K562 (cell line): ENCODE results near the gene COPS6. TPM values are rescaled to one million over a fixed set of nuclear protein-coding genes. Genes with fewer than 3 reads are reported as not detected.

Source experiments
- BRCA1 ChIP-seq, 2 experiments: fragments of 450-650 bp in 1 of 2; sonication (generic) in 1 of 2; formaldehyde crosslinking in 1 of 2; IDR thresholded peaks; 2 replicates each; pipeline versions ENCODE4 v1.5.0 to v1.6.1; 2017 to 2020; ENCODE audit warnings: mild to moderate bottlenecking in 1 of 2, missing genetic modification reagents in 1 of 2
- BRD4 ChIP-seq: fragments of 200-600 bp; sonication (generic); IDR thresholded peaks from 2 replicates; pipeline ENCODE4 v1.6.1; 2017; ENCODE audit warnings: inconsistent platforms
- BRF1 ChIP-seq: IDR thresholded peaks from 3 replicates; pipeline ENCODE4 v1.6.1; 2011; ENCODE audit warnings: borderline replicate concordance, mild to moderate bottlenecking; ENCODE audit not compliant: insufficient read length; ENCODE audit errors: extremely low read depth
- CREB1 ChIP-seq, 2 experiments: sonication (generic) in 1 of 2; formaldehyde crosslinking in 1 of 2; IDR thresholded peaks; 2 replicates each; pipeline versions ENCODE4 v1.6.1 to v1.8.0; 2012 to 2022; ENCODE audit warnings: inconsistent platforms in 1 of 2, mild to moderate bottlenecking in 1 of 2, missing genetic modification reagents in 1 of 2, moderate library complexity in 1 of 2
- ERF ChIP-seq: fragments of 450-650 bp; formaldehyde crosslinking; IDR thresholded peaks from 2 replicates; pipeline ENCODE4 v1.4.0; 2020; ENCODE audit warnings: mild to moderate bottlenecking, mixed read lengths
- FOXK1 ChIP-seq: sonication (generic); formaldehyde crosslinking; IDR thresholded peaks from 2 replicates; pipeline ENCODE4 v1.8.0; 2022; ENCODE audit warnings: missing genetic modification reagents, mild to moderate bottlenecking, borderline replicate concordance
- HCFC1 ChIP-seq: IDR thresholded peaks from 2 replicates; pipeline ENCODE4 v1.6.1; 2012; ENCODE audit warnings: low read depth, low read length, improper control_type of control experiment
- IRF2 ChIP-seq: sonication (generic); formaldehyde crosslinking; IDR thresholded peaks from 2 replicates; pipeline ENCODE4 v1.8.1; 2022; ENCODE audit warnings: mild to moderate bottlenecking, missing genetic modification reagents
- MBD1 ChIP-seq: fragments of 250-450 bp; sonication (Bioruptor Pico); IDR thresholded peaks from 2 replicates; pipeline ENCODE4 v1.8.0; 2022; ENCODE audit warnings: inconsistent platforms
- NFE2 ChIP-seq: IDR thresholded peaks from 2 replicates; pipeline ENCODE4 v1.6.1; 2014; ENCODE audit warnings: antibody characterized with exemption, low read depth
- PHTF2 ChIP-seq: fragments of 250-450 bp; sonication (Bioruptor Pico); IDR thresholded peaks from 2 replicates; pipeline ENCODE4 v1.5.0; 2021; ENCODE audit warnings: mild to moderate bottlenecking
- RUNX1 ChIP-seq: sonication (generic); IDR thresholded peaks from 2 replicates; pipeline ENCODE4 v1.6.1; 2016; ENCODE audit warnings: antibody characterized with exemption, low read depth
- SOX6 ChIP-seq: fragments of 450-650 bp; IDR thresholded peaks from 2 replicates; pipeline ENCODE4 v1.6.1; 2014; ENCODE audit warnings: mild to moderate bottlenecking
- SP1 ChIP-seq: sonication (generic); formaldehyde crosslinking; IDR thresholded peaks from 2 replicates; pipeline ENCODE4 v1.8.1; 2022; ENCODE audit warnings: mild to moderate bottlenecking, missing genetic modification reagents
- SREBF2 ChIP-seq: sonication (generic); formaldehyde crosslinking; IDR thresholded peaks from 2 replicates; pipeline ENCODE4 v1.4.0; 2020; ENCODE audit warnings: mild to moderate bottlenecking, missing genetic modification reagents
- TFE3 ChIP-seq: fragments of 450-650 bp; formaldehyde crosslinking; IDR thresholded peaks from 2 replicates; pipeline ENCODE4 v1.4.0; 2020; ENCODE audit warnings: mild to moderate bottlenecking, mixed read lengths
- XRCC5 ChIP-seq: fragments of 200-400 bp; formaldehyde crosslinking; IDR thresholded peaks from 2 replicates; pipeline ENCODE4 v1.6.1; 2017; ENCODE audit warnings: low read depth, mild to moderate bottlenecking, low read length
- ZC3H11A ChIP-seq: IDR thresholded peaks from 2 replicates; pipeline ENCODE4 v1.6.1; 2012; ENCODE audit warnings: low read depth, low read length, improper control_type of control experiment
- ZFP1 ChIP-seq: fragments of 450-650 bp; formaldehyde crosslinking; IDR thresholded peaks from 2 replicates; pipeline ENCODE4 v1.4.0; 2020; ENCODE audit warnings: mild to moderate bottlenecking, mixed read lengths
- ZNF175 ChIP-seq: fragments of 200-800 bp; sonication (Bioruptor generic); IDR thresholded peaks from 2 replicates; pipeline ENCODE4 v1.6.1; 2016; ENCODE audit warnings: low read depth, mild to moderate bottlenecking, missing genetic modification characterization, missing compliant biosample characterization
- ZNF23 ChIP-seq: fragments of 250-450 bp; sonication (Bioruptor Pico); IDR thresholded peaks from 2 replicates; pipeline ENCODE4 v1.4.0; 2020; ENCODE audit warnings: mild to moderate bottlenecking
- polyA plus RNA-seq, 8 experiments: library from polyadenylated mRNA; depleted of rRNA in 4 of 8; stranded (reverse) in 5 of 8; unstranded in 3 of 8; fragments of >200 nt; fragmentation: Nextera tagmentation in 2 of 8; fragmentation: Illumina TruSeq in 1 of 8; extraction: Ambion mirVana in 2 of 8; extraction: Trizol in 1 of 8; gene quantifications; 2 replicates each; pipeline versions ENCODE4 v1.2.1 to v1.2.3, GENCODE V29; 2011 to 2014; ENCODE audit warnings: inconsistent platforms in 1 of 8, missing spikeins in 1 of 8
- total RNA-seq, 7 experiments: library from RNA; depleted of rRNA in 6 of 7; stranded (reverse); fragments of >200 nt in 6 of 7; fragmentation: Illumina TruSeq in 2 of 7; extraction: Trizol in 2 of 7; gene quantifications; 2 replicates each; pipeline versions ENCODE4 v1.2.1 to v1.2.3, GENCODE V29; 2011 to 2021; ENCODE audit warnings: low replicate concordance in 1 of 7
- TF ChIP-seq, protein P1 (sequence below), 2 experiments: IDR thresholded peaks; 2 replicates each; pipeline ENCODE4 v1.6.1; 2011; ENCODE audit warnings: borderline replicate concordance in 1 of 2, control low read depth in 1 of 2, low read depth in 1 of 2, low read length in 1 of 2, mild to moderate bottlenecking in 1 of 2, mixed read lengths in 1 of 2, moderate library complexity in 1 of 2; ENCODE audit not compliant: insufficient read depth in 1 of 2, insufficient read length in 1 of 2, poor library complexity in 1 of 2, severe bottlenecking in 1 of 2; ENCODE audit errors: extremely low read depth in 1 of 2

Gene COPS6
- total and polyA plus RNA-seq, 9 of the 15 experiments (the other 6 are each of a cell fraction or from before 2014, with no cell fraction given) = 63.0 to 331 (median 168) TPM

DNA sequence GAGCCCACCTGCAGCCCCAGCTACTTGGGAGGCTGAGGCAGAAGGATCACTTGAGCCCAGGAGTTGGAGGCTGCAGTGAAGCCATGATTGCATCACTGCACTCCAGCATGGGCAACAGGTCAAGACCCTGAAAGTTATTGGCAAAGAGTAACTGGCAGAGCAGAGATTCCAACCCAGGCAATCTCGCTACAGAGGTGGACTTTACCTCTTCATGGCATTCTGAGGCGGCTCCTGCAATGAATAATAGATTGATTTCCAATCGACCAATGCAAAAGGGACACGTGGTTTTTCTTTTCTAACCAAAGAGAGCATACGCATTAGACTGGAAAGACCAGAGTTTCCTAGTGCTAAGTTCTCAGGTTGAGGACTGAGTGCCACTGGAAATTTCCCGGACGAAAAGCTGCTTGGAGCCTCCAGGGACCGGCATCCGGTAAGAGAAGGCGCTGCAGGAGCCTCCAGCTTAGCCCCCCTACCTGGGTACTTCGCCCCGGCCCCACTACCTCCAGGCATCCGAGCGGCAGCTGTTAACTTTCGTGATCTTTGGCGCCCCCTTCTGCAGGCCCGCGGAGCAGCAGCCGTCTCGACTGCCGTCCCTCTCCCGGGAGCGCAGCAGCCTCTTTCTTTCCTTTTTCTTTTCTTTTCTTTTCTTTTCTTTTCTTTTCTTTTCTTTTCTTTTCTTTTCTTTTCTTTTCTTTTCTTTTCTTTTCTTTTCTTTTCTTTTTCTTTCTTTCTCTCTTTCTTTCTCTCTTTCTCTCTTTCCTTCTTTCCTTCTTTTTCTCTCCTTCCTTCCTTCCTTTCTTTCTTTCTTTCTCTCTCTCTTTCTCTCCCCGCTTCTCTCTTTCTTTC is 42.1 kb downstream of the COPS6 start (continued):
- TF ChIP-seq BRD4 = no peak
- TF ChIP-seq, protein P1, sequence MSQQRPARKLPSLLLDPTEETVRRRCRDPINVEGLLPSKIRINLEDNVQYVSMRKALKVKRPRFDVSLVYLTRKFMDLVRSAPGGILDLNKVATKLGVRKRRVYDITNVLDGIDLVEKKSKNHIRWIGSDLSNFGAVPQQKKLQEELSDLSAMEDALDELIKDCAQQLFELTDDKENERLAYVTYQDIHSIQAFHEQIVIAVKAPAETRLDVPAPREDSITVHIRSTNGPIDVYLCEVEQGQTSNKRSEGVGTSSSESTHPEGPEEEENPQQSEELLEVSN (IDR thresholded peaks at IDR 0.05; ENCODE audit: borderline replicate concordance in 1 of 2, extremely low read depth in 1 of 2, insufficient read depth in 1 of 2, insufficient read length in 1 of 2, low read depth in 1 of 2, low read length in 1 of 2, poor library complexity in 1 of 2, severe bottlenecking in 1 of 2) = peak in 1 of 2 experiments; percentile 30
- TF ChIP-seq BRF1 = no peak
- TF ChIP-seq ZC3H11A = peak; percentile 38; the same call in 1 of the 2 replicates
- no peak for TF ChIP-seq XRCC5
- no peak for TF ChIP-seq NFE2
- TF ChIP-seq ZNF175 (CRISPR knock-in tag) = no peak
- no peak for TF ChIP-seq ZNF23 (CRISPR knock-in tag)
- TF ChIP-seq SP1 (CRISPR knock-in tag) = no peak
- no peak for TF ChIP-seq BRCA1 (IDR thresholded peaks at IDR 0.05)
- TF ChIP-seq BRCA1 (CRISPR knock-in tag; IDR thresholded peaks at IDR 0.05) = no peak
- TF ChIP-seq IRF2 (CRISPR knock-in tag) = no peak
- no peak for TF ChIP-seq ERF (CRISPR knock-in tag)
- 0 out of 2 replicates have a peak, but pooled peaks have one; percentile 44 for TF ChIP-seq HCFC1
- TF ChIP-seq CREB1 (IDR thresholded peaks at IDR 0.05) = no peak
- no peak for TF ChIP-seq CREB1 (CRISPR knock-in tag; IDR thresholded peaks at IDR 0.05)
- TF ChIP-seq RUNX1 = no peak
- no peak for TF ChIP-seq TFE3 (CRISPR knock-in tag)
- TF ChIP-seq MBD1 (CRISPR knock-in tag) = no peak
- TF ChIP-seq ZFP1 (CRISPR knock-in tag) = no peak
- no peak for TF ChIP-seq PHTF2 (CRISPR knock-in tag)
- no peak for TF ChIP-seq SOX6
- TF ChIP-seq SREBF2 = no peak
- TF ChIP-seq FOXK1 (CRISPR knock-in tag) = no peak
